ENCODE measurements around the gene GSG1L.
"Not testable (repeated sequence)": the region's sequence is repeated elsewhere in the genome, so short reads cannot be mapped to it uniquely, and the experiment has no call there.

GSG1L gene

DNA sequence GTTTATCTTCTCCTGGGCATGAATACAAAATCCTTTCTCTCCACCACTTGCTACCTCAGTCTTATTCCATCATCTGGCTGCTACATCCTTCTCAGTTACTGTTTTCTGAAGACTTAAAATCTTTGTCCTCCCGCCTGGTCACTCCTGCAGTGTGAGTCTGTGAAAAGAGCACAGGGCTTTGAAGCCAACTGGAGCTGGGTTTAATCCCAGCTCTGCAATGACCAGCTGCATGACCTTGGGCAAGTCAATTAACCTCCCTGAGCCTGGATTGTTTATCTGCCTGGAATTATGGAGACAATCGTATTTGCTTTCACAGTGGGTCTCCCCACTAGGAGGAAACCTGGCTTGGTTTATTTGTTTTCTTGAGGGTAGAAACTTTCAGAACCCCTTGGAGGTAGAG is 183.2 kb downstream of the GSG1L start:
- no peak for DNase-seq

GRCh38 chr16:27879601-27880247 is 183.8 kb downstream of the GSG1L start:
- DNase-seq: no peak

GRCh38 chr16:27872627-27873026 is 190.9 kb downstream of the GSG1L start:
- not testable (repeated sequence) for DNase-seq

GRCh38 chr16:27870116-27870798 is 193.3 kb downstream of the GSG1L start:
- DNase-seq: no peak

- DNase-seq: no peak
Measured at GRCh38 chr16:27869411-27869810, 194.1 kb downstream of the GSG1L start.

DNA sequence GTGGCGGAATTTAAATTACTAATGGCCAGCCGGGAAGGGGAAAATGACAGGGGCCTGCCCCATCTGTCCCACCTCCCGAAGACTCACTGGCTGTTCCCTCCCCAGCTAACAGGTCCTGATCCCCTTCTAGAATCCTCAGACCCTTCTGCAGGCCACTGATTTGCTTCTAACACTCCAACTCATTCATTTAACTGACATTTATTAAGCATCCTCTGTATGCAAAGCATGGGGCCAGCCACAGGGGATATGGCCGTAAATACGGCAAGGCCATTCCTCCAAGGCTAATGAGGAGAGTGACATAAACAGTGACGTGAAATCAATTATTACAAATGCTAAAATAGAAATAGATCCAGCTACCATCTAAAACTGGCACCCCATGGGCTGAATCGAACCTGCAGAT is 195.3 kb downstream of the GSG1L start:
- DNase-seq: no peak

DNA sequence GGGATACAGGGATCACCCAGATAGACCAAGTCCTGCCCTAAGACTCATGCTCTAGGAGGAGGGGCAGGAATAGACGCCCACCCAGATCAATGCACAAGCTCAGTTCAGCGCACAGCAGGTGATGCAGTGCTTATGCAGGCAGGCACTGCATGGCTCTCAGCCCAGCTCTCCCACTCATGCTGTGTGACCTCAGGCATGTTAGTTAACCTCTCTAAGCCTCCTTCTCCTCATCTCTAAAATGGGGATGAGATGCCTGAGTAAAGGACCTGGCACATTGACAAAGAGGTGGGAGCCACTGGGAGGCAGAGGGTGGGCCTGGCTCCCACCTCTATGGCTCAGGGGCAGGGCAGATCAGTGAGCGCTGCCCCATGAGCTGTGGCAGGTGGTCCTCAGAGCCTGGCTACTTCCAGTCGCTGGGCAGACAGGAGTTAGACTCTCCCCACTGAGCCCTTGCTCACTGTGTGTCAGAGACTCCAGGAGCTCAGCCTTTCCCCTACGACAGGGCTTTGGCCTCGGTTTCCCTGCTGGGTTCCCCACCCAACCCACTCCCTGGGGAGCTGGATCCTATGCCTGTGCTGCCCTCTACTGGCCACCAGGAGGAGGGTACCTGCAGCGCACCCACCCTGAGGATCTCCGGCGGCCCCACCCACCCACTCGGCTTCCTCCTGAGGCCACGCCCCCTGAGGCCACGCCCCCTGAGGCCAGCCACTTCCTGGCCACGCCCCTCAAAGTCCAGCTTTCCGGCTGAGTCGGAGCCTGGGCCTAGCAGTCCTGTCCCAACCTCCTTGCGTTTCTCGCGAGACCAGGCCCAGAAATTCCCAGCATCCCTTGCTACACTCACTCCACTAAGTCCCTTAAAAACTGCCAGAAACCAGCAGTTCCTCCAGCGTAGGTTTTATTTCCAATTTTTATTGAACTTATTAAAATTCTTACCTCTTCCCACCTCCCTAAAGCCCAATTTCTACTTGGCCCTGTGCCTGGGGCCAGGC is 196.1 kb downstream of the GSG1L start:
- no peak for DNase-seq

DNA sequence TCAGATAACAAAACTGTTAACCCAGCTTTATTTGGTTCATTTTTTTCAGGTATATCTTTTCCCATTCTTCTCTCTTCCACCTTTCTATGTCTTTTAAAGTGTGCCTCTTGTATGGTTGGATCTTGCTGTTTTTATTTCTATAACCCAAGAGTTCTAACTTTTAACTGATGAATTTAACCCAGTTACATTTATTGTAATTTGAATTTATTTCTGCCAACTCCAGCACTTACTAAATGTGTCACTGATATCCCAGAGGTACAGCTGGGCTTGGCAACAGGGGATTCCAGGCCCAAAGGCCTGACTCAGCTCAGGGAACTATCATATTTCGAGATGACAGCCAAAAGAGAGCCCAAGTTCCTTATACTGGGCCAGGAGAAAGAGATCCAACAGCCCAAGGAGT is 200.1 kb downstream of the GSG1L start:
- DNase-seq: no peak

DNA sequence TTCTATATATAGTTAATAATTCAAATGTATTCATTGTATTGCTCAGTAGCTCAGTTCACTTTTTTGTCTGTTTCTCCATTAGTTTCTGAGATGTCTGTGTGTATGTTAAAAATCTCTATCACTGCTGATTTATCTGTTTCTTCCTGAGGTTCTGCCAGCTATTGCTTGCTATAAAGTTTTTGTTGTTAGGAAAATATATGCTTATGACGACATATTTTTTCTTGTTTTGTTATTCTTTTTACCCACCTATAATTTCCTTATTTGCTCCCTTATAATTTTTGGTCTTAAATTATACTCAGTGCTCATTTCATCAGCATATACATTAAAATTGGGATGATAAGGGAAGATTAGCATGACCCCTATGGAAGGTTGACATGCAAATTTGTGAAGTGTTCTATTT is 200.6 kb downstream of the GSG1L start:
- no peak for DNase-seq

- DNase-seq: no peak
Measured at GRCh38 chr16:27860091-27860490, 203.4 kb downstream of the GSG1L start.

- DNase-seq: no peak
Measured at GRCh38 chr16:27859020-27859419, 204.5 kb downstream of the GSG1L start.

GRCh38 chr16:27853651-27854050 is 209.9 kb downstream of the GSG1L start:
- no peak for DNase-seq

- no peak for DNase-seq
Measured at GRCh38 chr16:27853101-27853500, 210.4 kb downstream of the GSG1L start.

DNA sequence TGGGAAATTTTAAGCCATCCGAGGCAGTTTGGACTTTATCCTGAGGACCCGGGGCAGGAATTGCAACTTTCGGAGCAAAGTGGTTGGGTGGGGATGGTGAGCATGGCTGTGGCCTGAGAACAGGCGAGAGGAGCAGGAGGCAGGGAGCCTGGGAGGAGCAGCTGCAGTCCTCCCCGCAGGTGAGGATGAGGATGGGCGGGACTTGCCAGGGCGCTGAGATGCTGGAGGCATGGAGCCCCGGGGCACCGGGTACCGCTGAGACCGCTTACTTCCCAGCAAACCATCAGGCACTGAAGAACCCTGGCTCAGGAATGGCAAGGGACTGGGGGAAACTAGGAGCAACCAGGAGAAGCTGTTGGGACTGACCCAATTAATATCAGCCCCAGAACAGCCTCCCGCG is 210.8 kb downstream of the GSG1L start:
- DNase-seq: no peak

- DNase-seq: no peak
Measured at GRCh38 chr16:27852116-27852515, 211.4 kb downstream of the GSG1L start.

DNA sequence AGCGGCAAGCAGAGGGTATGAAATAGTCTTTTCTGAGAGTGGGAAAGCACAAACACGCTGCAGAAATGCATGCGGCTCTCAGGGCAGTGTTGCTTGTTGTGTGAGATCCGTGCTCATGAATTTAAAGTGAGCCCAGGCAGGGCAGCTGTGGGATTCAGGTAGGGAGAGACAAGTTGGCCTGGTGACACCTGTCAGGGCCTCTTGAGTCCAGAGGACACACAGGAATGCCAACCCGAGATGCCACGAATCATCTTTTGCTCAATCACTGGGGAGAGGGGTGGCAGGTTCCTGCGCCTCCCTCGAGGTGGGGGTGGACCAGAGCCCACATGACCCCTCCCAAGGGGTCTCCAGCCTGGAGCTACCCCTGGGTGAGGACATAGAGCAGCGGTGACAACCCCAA is 211.9 kb downstream of the GSG1L start:
- DNase-seq: no peak

- DNase-seq: no peak
Measured at GRCh38 chr16:27849621-27850020, 213.9 kb downstream of the GSG1L start.

DNA sequence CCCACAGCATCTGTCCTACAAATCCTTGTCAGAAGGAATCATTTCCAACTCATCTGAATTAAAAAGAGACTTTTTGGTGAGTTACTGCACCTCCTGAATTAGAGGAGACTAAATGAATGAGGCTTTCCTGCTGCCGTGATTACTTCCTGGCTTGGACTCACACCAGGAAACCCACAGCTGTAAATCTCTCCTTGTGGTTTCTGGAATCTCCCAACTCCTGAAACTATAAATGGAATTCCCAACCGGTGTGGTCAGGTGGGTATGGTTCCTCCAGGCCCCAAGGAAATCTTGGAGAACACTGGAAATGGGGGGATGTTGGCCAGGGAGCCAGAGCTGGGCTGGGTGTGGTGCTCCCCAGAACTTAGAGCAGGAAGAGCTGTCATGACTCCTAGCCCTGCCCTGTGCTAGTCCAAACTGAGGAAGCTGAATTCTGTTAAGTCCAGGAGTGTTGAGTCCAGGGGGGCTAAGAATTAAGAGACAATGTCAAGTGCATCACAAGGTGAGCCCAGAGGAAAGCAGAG is 216.4 kb downstream of the GSG1L start:
- DNase-seq: no peak

DNA sequence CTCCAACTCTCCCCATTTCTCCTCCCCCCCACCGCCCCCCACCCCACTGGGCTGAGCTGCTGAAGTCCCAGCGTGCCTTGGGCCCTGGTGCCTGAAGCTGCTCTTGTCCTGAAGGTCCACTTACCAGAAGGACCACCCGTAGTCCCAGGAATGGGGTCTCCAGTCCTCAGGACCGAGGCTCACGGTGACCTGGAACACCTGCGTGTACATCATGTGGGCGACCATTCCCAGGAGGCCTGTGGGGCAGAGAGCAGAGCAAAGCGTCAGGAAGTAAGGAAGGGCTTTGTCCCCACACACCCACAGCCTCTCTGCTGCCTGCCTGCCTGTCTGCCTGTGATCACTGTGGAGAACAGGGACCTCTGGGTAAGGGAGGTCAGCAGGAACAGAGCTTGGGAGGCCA is 218.7 kb downstream of the GSG1L start:
- no peak for DNase-seq

- no peak for DNase-seq
Measured at GRCh38 chr16:27843800-27844199, 219.7 kb downstream of the GSG1L start.

- DNase-seq: no peak
Measured at GRCh38 chr16:27841911-27842310, 221.6 kb downstream of the GSG1L start.

DNA sequence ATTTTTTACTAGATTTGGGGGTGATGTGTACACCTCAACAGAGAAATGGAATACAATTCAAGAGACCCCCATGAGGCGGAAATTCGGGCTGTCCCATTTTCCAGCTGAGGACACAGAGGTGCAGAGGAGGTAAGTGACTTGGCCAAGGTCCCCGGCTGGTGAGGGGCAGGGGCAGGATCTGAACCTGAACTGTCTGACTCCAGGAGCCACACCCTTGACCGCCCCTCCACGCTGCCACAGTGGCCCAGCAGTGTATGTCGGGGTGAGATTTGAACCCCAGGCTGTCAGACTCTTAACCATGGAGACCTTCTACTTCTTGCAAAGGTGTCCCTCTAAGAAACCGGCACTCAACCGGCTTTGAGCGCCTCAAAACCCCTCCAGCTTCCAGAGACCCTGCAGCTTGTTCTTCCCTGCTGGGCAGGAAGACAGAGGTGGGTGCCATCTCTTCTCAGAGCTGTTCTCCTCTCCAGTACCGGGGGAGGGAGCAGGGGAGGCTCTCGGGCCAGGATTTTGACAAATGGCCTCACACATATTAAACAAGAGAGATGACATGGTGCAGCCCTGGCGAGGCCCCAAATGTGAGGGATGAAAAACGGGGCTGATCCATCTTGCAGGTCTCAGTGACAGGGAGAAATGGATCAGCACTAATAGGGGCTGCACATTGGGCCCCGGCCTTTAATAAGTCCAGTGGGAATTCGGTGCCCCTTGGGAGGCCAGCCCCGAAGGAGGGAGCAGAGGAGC is 222.3 kb downstream of the GSG1L start:
- DNase-seq: no peak
